SK-N-SH (cell line): Measurements from ENCODE around the gene NRIP3. TPM values are rescaled to one million over a fixed set of nuclear protein-coding genes. Genes with fewer than 3 reads are reported as not detected.

Source experiments
- CTCF ChIA-PET: fragments of 300-600, 350-600 bp; formaldehyde crosslinking; extraction: SDS; loops from one replicate; lab custom pipeline; 2021; lab: Yijun Ruan, JAX
- POLR2A ChIA-PET: fragments of 350-600 bp; sonication (Branson Sonifier 250); formaldehyde crosslinking; extraction: SDS; loops from one replicate; lab custom pipeline; 2020; ENCODE audit warnings: antibody characterized with exemption, inconsistent platforms; lab: Yijun Ruan, JAX
- DNase-seq: peaks from one replicate; pipeline ENCODE4 v3.0.0; 2012
- H2AFZ ChIP-seq: fragments of 200-600 bp; sonication (generic); 2 replicates; pipeline ENCODE4 v1.8.1; 2016; ENCODE audit warnings: antibody characterized with exemption, mild to moderate bottlenecking, low read depth
- H3F3A ChIP-seq: fragments of 200-600 bp; sonication (generic); replicated peaks from 2 replicates; pipeline ENCODE3; 2016; ENCODE audit warnings: antibody characterized with exemption, mild to moderate bottlenecking; ENCODE audit not compliant: insufficient read depth
- H3K27ac ChIP-seq, 2 experiments: fragments of 200-500 bp in 1 of 2; fragments of 200-600 bp in 1 of 2; sonication (Bioruptor generic) in 1 of 2; sonication (generic), shearing (Covaris generic) in 1 of 2; 2 replicates each; pipeline versions ENCODE4 v1.5.1 to v1.6.1; 2014 to 2016; ENCODE audit warnings: low read depth in 2 of 2, inconsistent platforms in 1 of 2, low read length in 1 of 2, mild to moderate bottlenecking in 1 of 2, mixed read lengths in 1 of 2
- H3K27me3 ChIP-seq: fragments of 200-600 bp; sonication (generic), shearing (Covaris generic); 2 replicates; pipeline ENCODE4 v1.6.1; 2016; ENCODE audit warnings: mixed run types; ENCODE audit not compliant: insufficient read depth
- H3K36me3 ChIP-seq, 2 experiments: fragments of 200-500 bp in 1 of 2; fragments of 200-600 bp in 1 of 2; sonication (Bioruptor generic) in 1 of 2; sonication (generic) in 1 of 2; replicated peaks in 1 of 2; 2 replicates each; pipeline versions ENCODE3 to v1.5.1; 2014 to 2016; ENCODE audit warnings: low read length in 1 of 2, mild to moderate bottlenecking in 1 of 2; ENCODE audit not compliant: insufficient read depth in 2 of 2, control insufficient read depth in 1 of 2
- H3K4me1 ChIP-seq, 2 experiments: fragments of 200-500 bp in 1 of 2; fragments of 200-600 bp in 1 of 2; sonication (Bioruptor generic) in 1 of 2; sonication (generic), shearing (Covaris generic) in 1 of 2; 2 replicates each; pipeline versions ENCODE4 v1.5.1 to v1.6.1; 2014 to 2016; ENCODE audit warnings: low read depth in 1 of 2, low read length in 1 of 2, mixed run types in 1 of 2; ENCODE audit not compliant: insufficient read depth in 2 of 2, control insufficient read depth in 1 of 2
- H3K4me2 ChIP-seq: fragments of 200-600 bp; sonication (generic), shearing (Covaris generic); 2 replicates; pipeline ENCODE4 v1.6.1; 2017; ENCODE audit warnings: mixed run types
- H3K4me3 ChIP-seq, 2 experiments: fragments of 200-500 bp in 1 of 2; fragments of 200-600 bp in 1 of 2; sonication (Bioruptor generic) in 1 of 2; sonication (generic), shearing (Covaris generic) in 1 of 2; 2 replicates each; pipeline versions ENCODE4 v1.5.1 to v1.8.1; 2014 to 2016; ENCODE audit warnings: low read depth in 2 of 2, inconsistent platforms in 1 of 2, low read length in 1 of 2, mild to moderate bottlenecking in 1 of 2, mixed read lengths in 1 of 2, moderate library complexity in 1 of 2
- H3K79me2 ChIP-seq: fragments of 200-600 bp; sonication (generic); 2 replicates; pipeline ENCODE4 v1.8.1; 2017; ENCODE audit warnings: mild to moderate bottlenecking; ENCODE audit not compliant: insufficient read depth
- H3K9ac ChIP-seq: fragments of 200-600 bp; sonication (generic); 2 replicates; pipeline ENCODE4 v1.6.1; 2017; ENCODE audit warnings: mixed run types
- H3K9me2 ChIP-seq: fragments of 200-600 bp; sonication (generic); 2 replicates; pipeline ENCODE4 v1.6.1; 2017; ENCODE audit warnings: mixed run types
- H3K9me3 ChIP-seq: fragments of 200-600 bp; sonication (generic); 2 replicates; pipeline ENCODE4 v1.6.1; 2017; ENCODE audit warnings: mixed run types, mild to moderate bottlenecking, moderate library complexity
- H4K20me1 ChIP-seq: fragments of 200-600 bp; sonication (generic); 2 replicates; pipeline ENCODE4 v1.6.1; 2017; ENCODE audit warnings: mild to moderate bottlenecking, mixed run types; ENCODE audit not compliant: insufficient read depth
- EP300 ChIP-seq, 2 experiments: IDR thresholded peaks; 2 replicates each; pipeline versions ENCODE4 v1.4.0 to v1.6.1; 2012; ENCODE audit warnings: borderline replicate concordance in 1 of 2, low read depth in 1 of 2, low read length in 1 of 2
- EZH2phosphoT487 ChIP-seq: fragments of 200-600 bp; sonication (generic); IDR thresholded peaks from 2 replicates; pipeline ENCODE4 v1.6.1; 2017; ENCODE audit warnings: low read depth, mixed run types, mild to moderate bottlenecking, antibody characterized with exemption, moderate library complexity, borderline replicate concordance
- FOSL2 ChIP-seq: IDR thresholded peaks from 2 replicates; pipeline ENCODE4 v1.4.0; 2012; ENCODE audit warnings: low read depth, mild to moderate bottlenecking, moderate library complexity, borderline replicate concordance
- FOXM1 ChIP-seq: IDR thresholded peaks from 2 replicates; pipeline ENCODE4 v1.4.0; 2012; ENCODE audit warnings: low read depth, mild to moderate bottlenecking
- GABPA ChIP-seq: IDR thresholded peaks from 2 replicates; pipeline ENCODE4 v1.4.0; 2012; ENCODE audit warnings: low read depth, mild to moderate bottlenecking
- GATA2 ChIP-seq: sonication (generic); formaldehyde crosslinking; IDR thresholded peaks from 2 replicates; pipeline ENCODE4 v1.5.0; 2020; ENCODE audit warnings: mild to moderate bottlenecking, missing genetic modification reagents
- JUND ChIP-seq: IDR thresholded peaks from 2 replicates; pipeline ENCODE4 v1.4.0; 2012
- MXI1 ChIP-seq: IDR thresholded peaks from 2 replicates; pipeline ENCODE4 v1.6.1; 2012; ENCODE audit warnings: mild to moderate bottlenecking, low read depth, low read length, improper control_type of control experiment
- NRF1 ChIP-seq: IDR thresholded peaks from 2 replicates; pipeline ENCODE4 v1.6.1; 2012; ENCODE audit warnings: low read depth, mild to moderate bottlenecking, low read length
- RAD21 ChIP-seq: IDR thresholded peaks from 2 replicates; pipeline ENCODE4 v1.6.1; 2012; ENCODE audit warnings: mild to moderate bottlenecking, low read length
- TAF1 ChIP-seq: IDR thresholded peaks from 2 replicates; pipeline ENCODE4 v1.6.1; 2012; ENCODE audit warnings: low read depth, mild to moderate bottlenecking, low read length, moderate library complexity, borderline replicate concordance
- TCF12 ChIP-seq: IDR thresholded peaks from 2 replicates; pipeline ENCODE4 v1.4.0; 2012
- USF1 ChIP-seq: IDR thresholded peaks from 2 replicates; pipeline ENCODE4 v1.4.0; 2012; ENCODE audit warnings: low read depth, borderline replicate concordance
- YY1 ChIP-seq: IDR thresholded peaks from 2 replicates; pipeline ENCODE4 v1.4.0; 2012; ENCODE audit warnings: low read depth, mild to moderate bottlenecking
- WGBS: methylation state at CpG from one replicate; pipeline ENCODE4 v1.1.6; 2017; ENCODE audit warnings: low lambda C conversion rate; 5-methylcytosine and 5-hydroxymethylcytosine counted together
- polyA plus RNA-seq, 3 experiments: library from polyadenylated mRNA; depleted of rRNA; stranded (reverse); fragments of >200 nt; gene quantifications; 2 replicates each; pipeline ENCODE4 v1.2.3, GENCODE V29; 2012
- TF ChIP-seq, protein P1 (sequence below): fragments of 150-350 bp; IDR thresholded peaks from 2 replicates; pipeline ENCODE4 v1.6.1; 2017; ENCODE audit warnings: antibody characterized with exemption, low read length, low read depth, borderline replicate concordance
- TF ChIP-seq, protein P2 (sequence below): fragments of 150-350 bp; IDR thresholded peaks from 2 replicates; pipeline ENCODE4 v1.6.1; 2016; ENCODE audit warnings: mild to moderate bottlenecking, low read depth, low read length
- TF ChIP-seq, protein P3 (sequence below): IDR thresholded peaks from 2 replicates; pipeline ENCODE4 v1.4.0; 2012; ENCODE audit warnings: low read depth, borderline replicate concordance
- TF ChIP-seq, protein P4 (sequence below): IDR thresholded peaks from 2 replicates; pipeline ENCODE4 v1.4.0; 2012; ENCODE audit warnings: low read depth

The NRIP3 gene
- polyA plus RNA-seq, 1 of the 3 experiments (the other 2 are of a cell fraction) = 2.1 TPM

DNA sequence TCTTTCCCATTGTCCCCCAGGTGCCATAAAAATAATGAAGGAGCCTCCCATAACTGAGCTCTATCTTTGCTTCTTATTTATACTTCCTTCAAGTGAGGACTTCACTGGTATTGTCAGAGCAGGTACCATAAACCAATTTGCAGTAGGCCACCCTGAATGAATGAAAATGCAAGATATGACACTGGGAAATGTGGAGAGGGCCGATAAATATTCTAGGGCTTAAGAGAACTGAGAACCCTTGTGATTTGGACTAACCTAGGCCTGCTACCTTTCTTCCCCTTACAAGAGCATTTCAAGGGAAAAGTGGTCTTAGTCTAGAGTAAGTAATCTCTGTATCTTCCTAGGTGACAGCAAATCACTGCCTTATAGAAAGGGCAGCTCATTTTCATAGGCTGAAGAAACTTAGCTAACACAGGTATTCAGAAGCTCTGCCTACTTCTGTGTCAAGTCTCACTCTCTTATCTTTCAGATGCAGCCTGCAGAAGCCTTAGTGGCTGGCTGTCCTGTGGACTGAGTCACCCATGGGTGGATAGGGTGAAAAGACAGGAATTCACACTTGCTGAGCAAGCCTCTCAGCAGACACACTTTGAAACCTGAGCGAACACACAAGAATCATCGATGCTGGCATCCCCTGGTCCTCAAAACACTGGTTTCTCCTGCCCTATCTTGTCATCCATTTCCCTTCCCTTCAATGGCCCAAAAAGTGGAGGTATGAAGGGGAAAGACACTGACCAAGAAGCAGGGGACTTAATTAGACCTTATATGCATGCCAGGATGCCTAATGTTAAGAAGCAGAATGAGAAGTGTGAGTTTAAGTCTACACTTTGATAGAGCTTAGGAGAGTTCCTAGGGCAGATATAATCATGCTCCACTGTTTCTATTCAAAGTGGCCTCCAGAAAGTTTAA, 15.2 kb downstream of the NRIP3 start:
- peak overlapping the region; percentile 29 for H3K4me2 ChIP-seq
- no peak for TF ChIP-seq YY1
- no peak for TF ChIP-seq FOSL2
- no peak for TF ChIP-seq EP300 (IDR thresholded peaks at IDR 0.05; ENCODE audit: borderline replicate concordance in 1 of 2, low read depth in 1 of 2, low read length in 1 of 2)
- TF ChIP-seq, protein P1, sequence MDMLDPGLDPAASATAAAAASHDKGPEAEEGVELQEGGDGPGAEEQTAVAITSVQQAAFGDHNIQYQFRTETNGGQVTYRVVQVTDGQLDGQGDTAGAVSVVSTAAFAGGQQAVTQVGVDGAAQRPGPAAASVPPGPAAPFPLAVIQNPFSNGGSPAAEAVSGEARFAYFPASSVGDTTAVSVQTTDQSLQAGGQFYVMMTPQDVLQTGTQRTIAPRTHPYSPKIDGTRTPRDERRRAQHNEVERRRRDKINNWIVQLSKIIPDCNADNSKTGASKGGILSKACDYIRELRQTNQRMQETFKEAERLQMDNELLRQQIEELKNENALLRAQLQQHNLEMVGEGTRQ = no peak
- no peak for TF ChIP-seq TAF1
- TF ChIP-seq, protein P2, sequence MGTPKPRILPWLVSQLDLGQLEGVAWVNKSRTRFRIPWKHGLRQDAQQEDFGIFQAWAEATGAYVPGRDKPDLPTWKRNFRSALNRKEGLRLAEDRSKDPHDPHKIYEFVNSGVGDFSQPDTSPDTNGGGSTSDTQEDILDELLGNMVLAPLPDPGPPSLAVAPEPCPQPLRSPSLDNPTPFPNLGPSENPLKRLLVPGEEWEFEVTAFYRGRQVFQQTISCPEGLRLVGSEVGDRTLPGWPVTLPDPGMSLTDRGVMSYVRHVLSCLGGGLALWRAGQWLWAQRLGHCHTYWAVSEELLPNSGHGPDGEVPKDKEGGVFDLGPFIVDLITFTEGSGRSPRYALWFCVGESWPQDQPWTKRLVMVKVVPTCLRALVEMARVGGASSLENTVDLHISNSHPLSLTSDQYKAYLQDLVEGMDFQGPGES = no peak
- no peak for TF ChIP-seq EZH2phosphoT487
- TF ChIP-seq USF1 = no peak
- TF ChIP-seq NRF1 = no peak
- TF ChIP-seq, protein P3, sequence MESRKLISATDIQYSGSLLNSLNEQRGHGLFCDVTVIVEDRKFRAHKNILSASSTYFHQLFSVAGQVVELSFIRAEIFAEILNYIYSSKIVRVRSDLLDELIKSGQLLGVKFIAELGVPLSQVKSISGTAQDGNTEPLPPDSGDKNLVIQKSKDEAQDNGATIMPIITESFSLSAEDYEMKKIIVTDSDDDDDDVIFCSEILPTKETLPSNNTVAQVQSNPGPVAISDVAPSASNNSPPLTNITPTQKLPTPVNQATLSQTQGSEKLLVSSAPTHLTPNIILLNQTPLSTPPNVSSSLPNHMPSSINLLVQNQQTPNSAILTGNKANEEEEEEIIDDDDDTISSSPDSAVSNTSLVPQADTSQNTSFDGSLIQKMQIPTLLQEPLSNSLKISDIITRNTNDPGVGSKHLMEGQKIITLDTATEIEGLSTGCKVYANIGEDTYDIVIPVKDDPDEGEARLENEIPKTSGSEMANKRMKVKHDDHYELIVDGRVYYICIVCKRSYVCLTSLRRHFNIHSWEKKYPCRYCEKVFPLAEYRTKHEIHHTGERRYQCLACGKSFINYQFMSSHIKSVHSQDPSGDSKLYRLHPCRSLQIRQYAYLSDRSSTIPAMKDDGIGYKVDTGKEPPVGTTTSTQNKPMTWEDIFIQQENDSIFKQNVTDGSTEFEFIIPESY = no peak
- no peak for TF ChIP-seq GABPA
- TF ChIP-seq RAD21 = no peak
- TF ChIP-seq FOXM1 = no peak
- no peak for TF ChIP-seq TCF12
- TF ChIP-seq, protein P4, sequence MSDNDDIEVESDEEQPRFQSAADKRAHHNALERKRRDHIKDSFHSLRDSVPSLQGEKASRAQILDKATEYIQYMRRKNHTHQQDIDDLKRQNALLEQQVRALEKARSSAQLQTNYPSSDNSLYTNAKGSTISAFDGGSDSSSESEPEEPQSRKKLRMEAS = no peak
- no peak for TF ChIP-seq JUND
- TF ChIP-seq MXI1 = no peak
- TF ChIP-seq GATA2 (CRISPR knock-in tag) = no peak
- TF ChIP-seq, all 33 proteins: peak for 0
- H3K9ac ChIP-seq = no peak overlapping the region
- WGBS = 61% methylated on average over 2 of the region's 3 CpGs
- peaks cover 15% of the 10 kb centered on the region for H3F3A ChIP-seq
- CTCF ChIA-PET = interaction anchor here (0.9 kb wide), 1 partner anchor 27 kb away, joined by 3 read pairs; no protein-coding TSS in a partner anchor
- peak overlapping the region in 1 of 2 experiments; percentile 29; a peak in 2 of 4 replicates for H3K27ac ChIP-seq
- H3K4me3 ChIP-seq = no peak overlapping the region
- H3K36me3 ChIP-seq = no peaks in the 10 kb centered on the region
- H3K4me1 ChIP-seq = peaks cover 0 to 10% of the 10 kb centered on the region in 2 experiments; a peak in 2 of 4 replicates
- H2AFZ ChIP-seq = no peak overlapping the region
- no peaks in the 10 kb centered on the region for H3K79me2 ChIP-seq
- POLR2A ChIA-PET = no interaction called here
- DNase-seq = no peak
- H4K20me1 ChIP-seq = no peaks in the 10 kb centered on the region
- no peaks in the 10 kb centered on the region for H3K9me2 ChIP-seq
- no peaks in the 10 kb centered on the region for H3K27me3 ChIP-seq
- no peaks in the 10 kb centered on the region for H3K9me3 ChIP-seq
